COLO829 (cell line): ENCODE results near the gene DPEP1.

Source experiments
- DNase-seq: peaks from one replicate; pipeline ENCODE4 v3.0.0; 2012; ENCODE audit warnings: low spot score

The DPEP1 gene

GRCh38 chr16:89687092-89687940 is 73.9 kb downstream of the DPEP1 start:
- DNase-seq: no peak
